Endodermal cell (in vitro differentiated cells): ENCODE results near the gene TBC1D19. TPM values are rescaled to one million over a fixed set of nuclear protein-coding genes. Genes with fewer than 3 reads are reported as not detected.
"Not testable (repeated sequence)": the region's sequence is repeated elsewhere in the genome, so short reads cannot be mapped to it uniquely, and the experiment has no call there.

Experiments
- DNase-seq: peaks from one replicate; pipeline ENCODE4 v3.0.0-alpha.2; 2017
- H3K27ac ChIP-seq: 2 replicates; pipeline ENCODE4 v1.5.1; 2013; ENCODE audit warnings: mild to moderate bottlenecking, low read depth, low read length, moderate library complexity
- H3K27me3 ChIP-seq: 2 replicates; pipeline ENCODE4 v1.6.1; 2013; ENCODE audit warnings: mild to moderate bottlenecking, low read length, moderate library complexity; ENCODE audit not compliant: insufficient read depth, control insufficient read depth, poor library complexity, severe bottlenecking
- H3K36me3 ChIP-seq: 2 replicates; pipeline ENCODE4 v1.7.0; 2013; ENCODE audit warnings: mild to moderate bottlenecking, low read length, moderate library complexity; ENCODE audit not compliant: control insufficient read depth, insufficient read depth
- H3K4me1 ChIP-seq: one replicate; pipeline ENCODE4 v1.7.0; 2013; ENCODE audit warnings: low read length; ENCODE audit not compliant: control insufficient read depth, insufficient read depth
- H3K4me3 ChIP-seq: 2 replicates; pipeline ENCODE4 v1.5.1; 2013; ENCODE audit warnings: mild to moderate bottlenecking, low read length, moderate library complexity
- H3K9ac ChIP-seq: 2 replicates; pipeline ENCODE4 v1.6.1; 2013; ENCODE audit warnings: mild to moderate bottlenecking, low read length, moderate library complexity; ENCODE audit not compliant: poor library complexity, severe bottlenecking; ENCODE audit errors: extremely low read depth
- H3K9me3 ChIP-seq: 2 replicates; pipeline ENCODE4 v1.6.1; 2013; ENCODE audit warnings: mild to moderate bottlenecking, low read length, moderate library complexity; ENCODE audit not compliant: control insufficient read depth
- H3K27ac Mint-ChIP-seq: 2 replicates; pipeline ENCODE4 v1.8.0; 2020; ENCODE audit warnings: mixed read lengths
- H3K27me3 Mint-ChIP-seq: 2 replicates; pipeline ENCODE4 v1.8.0; 2021; ENCODE audit warnings: mild to moderate bottlenecking, mixed read lengths; ENCODE audit not compliant: insufficient read depth
- H3K36me3 Mint-ChIP-seq: 2 replicates; pipeline ENCODE4 v1.8.0; 2020; ENCODE audit warnings: low read depth, mixed read lengths
- H3K4me1 Mint-ChIP-seq: 2 replicates; pipeline ENCODE4 v1.8.0; 2020; ENCODE audit warnings: mixed read lengths
- H3K4me3 Mint-ChIP-seq: 2 replicates; pipeline ENCODE4 v1.8.0; 2020; ENCODE audit warnings: mild to moderate bottlenecking, moderate library complexity, mixed read lengths
- H3K9me3 Mint-ChIP-seq: 2 replicates; pipeline ENCODE4 v1.8.0; 2020; ENCODE audit warnings: mild to moderate bottlenecking, mixed read lengths
- WGBS, 2 experiments: methylation state at CpG; one replicate each; pipeline versions ENCODE4 v1.1.5 to v1.1.7; 2013; ENCODE audit warnings: missing lambda C conversion rate in 2 of 2, mixed read lengths in 1 of 2; ENCODE audit not compliant: insufficient coverage in 1 of 2, insufficient read length in 1 of 2; 5-methylcytosine and 5-hydroxymethylcytosine counted together
- total RNA-seq, 2 donors: library from RNA; stranded (reverse); fragmentation: NEBNext Ultra II Directional in 1 of 2; extraction: Animal tissue kit (Norgen Biotek cat#: 25700) in 1 of 2; gene quantifications; 2 replicates in 1 of 2; 3 replicates in 1 of 2; pipeline ENCODE4 v1.2.1, GENCODE V29; 2021
- TF ChIP-seq, protein P1 (sequence below): fragments of 200-600 bp; sonication (generic); conservative IDR thresholded peaks from 2 replicates; pipeline ENCODE4 v1.5.0; 2021; ENCODE audit warnings: antibody characterized with exemption, mild to moderate bottlenecking

Gene TBC1D19
- total RNA-seq, 2 donors from 2014 or later, result 7.0 to 9.9 TPM

- no peaks in the 10 kb centered on the region for H3K27me3 Mint-ChIP-seq
- Histone ChIP-seq H3K36me3 (peaks cover 8% of the 10 kb centered on the region), H3K4me3 (no peak overlapping the region), H3K27me3 (no peaks in the 10 kb centered on the region), H3K9ac (no peak overlapping the region), H3K27ac (no peak overlapping the region), H3K9me3 (no peaks in the 10 kb centered on the region), H3K4me1 (no peaks in the 10 kb centered on the region)
- peaks cover 28% of the 10 kb centered on the region for H3K36me3 Mint-ChIP-seq
- H3K9me3 Mint-ChIP-seq, result peaks cover 31% of the 10 kb centered on the region
- H3K4me1 Mint-ChIP-seq, result no peaks in the 10 kb centered on the region
- TF ChIP-seq, protein P1, sequence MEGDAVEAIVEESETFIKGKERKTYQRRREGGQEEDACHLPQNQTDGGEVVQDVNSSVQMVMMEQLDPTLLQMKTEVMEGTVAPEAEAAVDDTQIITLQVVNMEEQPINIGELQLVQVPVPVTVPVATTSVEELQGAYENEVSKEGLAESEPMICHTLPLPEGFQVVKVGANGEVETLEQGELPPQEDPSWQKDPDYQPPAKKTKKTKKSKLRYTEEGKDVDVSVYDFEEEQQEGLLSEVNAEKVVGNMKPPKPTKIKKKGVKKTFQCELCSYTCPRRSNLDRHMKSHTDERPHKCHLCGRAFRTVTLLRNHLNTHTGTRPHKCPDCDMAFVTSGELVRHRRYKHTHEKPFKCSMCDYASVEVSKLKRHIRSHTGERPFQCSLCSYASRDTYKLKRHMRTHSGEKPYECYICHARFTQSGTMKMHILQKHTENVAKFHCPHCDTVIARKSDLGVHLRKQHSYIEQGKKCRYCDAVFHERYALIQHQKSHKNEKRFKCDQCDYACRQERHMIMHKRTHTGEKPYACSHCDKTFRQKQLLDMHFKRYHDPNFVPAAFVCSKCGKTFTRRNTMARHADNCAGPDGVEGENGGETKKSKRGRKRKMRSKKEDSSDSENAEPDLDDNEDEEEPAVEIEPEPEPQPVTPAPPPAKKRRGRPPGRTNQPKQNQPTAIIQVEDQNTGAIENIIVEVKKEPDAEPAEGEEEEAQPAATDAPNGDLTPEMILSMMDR, result no peak
- H3K4me3 Mint-ChIP-seq, result no peak overlapping the region
- no peak for DNase-seq
- WGBS, 2 experiments, result 82 to 94% methylated on average over 2 to 3 of the region's 3 CpGs
- no peak overlapping the region for H3K27ac Mint-ChIP-seq
These were observed 106.6 kb downstream of the TBC1D19 start for GRCh38 chr4:26690506-26690905.

GRCh38 chr4:26692014-26692726, 108.3 kb downstream of the TBC1D19 start:
- Mint-ChIP-seq H3K36me3 (peaks cover 28% of the 10 kb centered on the region), H3K9me3 (peaks cover 31% of the 10 kb centered on the region), H3K27me3 (no peaks in the 10 kb centered on the region), H3K27ac (no peak overlapping the region), H3K4me3 (no peak overlapping the region), H3K4me1 (no peaks in the 10 kb centered on the region)
- Histone ChIP-seq H3K9ac (no peak overlapping the region), H3K9me3 (no peaks in the 10 kb centered on the region), H3K4me3 (no peak overlapping the region), H3K27ac (no peak overlapping the region), H3K4me1 (no peaks in the 10 kb centered on the region), H3K27me3 (no peaks in the 10 kb centered on the region), H3K36me3 (peaks cover 8% of the 10 kb centered on the region)
- WGBS, 2 experiments, result 81 to 88% methylated on average over 3 to 4 of the region's 4 CpGs
- peak; percentile 48 for DNase-seq
- TF ChIP-seq, protein P1, result no peak

DNA sequence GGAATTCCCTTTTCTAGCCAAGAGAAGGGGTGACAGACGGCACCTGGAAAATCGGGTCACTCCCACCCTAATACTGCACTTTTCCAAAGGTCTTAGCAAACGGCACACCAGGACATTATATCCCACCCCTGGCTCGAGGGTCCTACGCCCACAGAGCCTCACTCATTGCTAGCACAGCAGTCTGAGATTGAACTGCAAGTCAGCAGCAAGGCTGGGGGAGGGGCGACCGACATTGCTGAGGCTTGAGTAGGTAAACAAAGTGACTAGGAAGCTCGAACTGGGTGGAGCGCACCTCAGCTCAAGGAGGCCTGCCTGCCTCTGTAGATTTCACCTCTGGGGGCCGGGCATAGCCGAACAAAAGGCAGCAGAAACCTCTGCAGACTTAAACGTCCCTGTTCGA, 110.2 kb downstream of the TBC1D19 start:
- not testable (repeated sequence) for H3K27ac ChIP-seq, H3K27me3 Mint-ChIP-seq, H3K4me3 ChIP-seq, H3K36me3 ChIP-seq, H3K9me3 ChIP-seq, H3K27me3 ChIP-seq, DNase-seq, H3K4me1 Mint-ChIP-seq, H3K4me1 ChIP-seq, H3K27ac Mint-ChIP-seq, H3K9ac ChIP-seq, H3K4me3 Mint-ChIP-seq
- H3K9me3 Mint-ChIP-seq, result peaks cover 41% of the 10 kb centered on the region
- WGBS, 2 experiments, result 90 to 97% methylated on average over 12 to 13 of the region's 13 CpGs
- H3K36me3 Mint-ChIP-seq, result peaks cover 28% of the 10 kb centered on the region
